ENCODE data around the gene MAPK4.

The MAPK4 gene

GRCh38 chr18:50639711-50640110 lies 79.8 kb downstream of the MAPK4 start:
- DNase-seq (ENCODE audit: low read depth in 1 of 2, low spot score in 1 of 2): no peak
- Histone ChIP-seq H3K27ac (replicated peaks) (no peak overlapping the region), H3K27me3 (ENCODE audit: insufficient read depth, poor library complexity, severe bottlenecking) (no peaks in the 10 kb centered on the region), H3K4me3 (replicated peaks; ENCODE audit: insufficient read depth, low read length) (no peak overlapping the region)
- TF ChIP-seq GABPA (IDR thresholded peaks at IDR 0.05; ENCODE audit: low read depth) (no peak), REST (IDR thresholded peaks at IDR 0.05; ENCODE audit: insufficient replicate concordance, low read depth) (no peak), SPI1 (IDR thresholded peaks at IDR 0.05; ENCODE audit: borderline replicate concordance, low read depth) (no peak), POLR2AphosphoS5 (IDR thresholded peaks at IDR 0.05; ENCODE audit: low read depth) (no peak), CTCF (IDR thresholded peaks at IDR 0.05; ENCODE audit: insufficient read depth, low read length) (no peak)

- TF ChIP-seq SPI1 (IDR thresholded peaks at IDR 0.05; ENCODE audit: borderline replicate concordance, low read depth) (no peak), POLR2AphosphoS5 (IDR thresholded peaks at IDR 0.05; ENCODE audit: low read depth) (no peak), GABPA (IDR thresholded peaks at IDR 0.05; ENCODE audit: low read depth) (no peak), REST (IDR thresholded peaks at IDR 0.05; ENCODE audit: insufficient replicate concordance, low read depth) (no peak), CTCF (IDR thresholded peaks at IDR 0.05; ENCODE audit: insufficient read depth, low read length) (no peak)
- H3K27ac ChIP-seq (replicated peaks): no peak overlapping the region
- DNase-seq (ENCODE audit: low read depth in 1 of 2, low spot score in 1 of 2): no peak
- H3K4me3 ChIP-seq (replicated peaks; ENCODE audit: insufficient read depth, low read length): no peak overlapping the region
- H3K27me3 ChIP-seq (ENCODE audit: insufficient read depth, poor library complexity, severe bottlenecking): peaks cover 3% of the 10 kb centered on the region
Observed at GRCh38 chr18:50642439-50642838, 82.6 kb downstream of the MAPK4 start.

- H3K27me3 ChIP-seq (ENCODE audit: insufficient read depth, poor library complexity, severe bottlenecking): peaks cover 3% of the 10 kb centered on the region
- no peak for TF ChIP-seq GABPA (IDR thresholded peaks at IDR 0.05; ENCODE audit: low read depth)
- no peak for TF ChIP-seq CTCF (IDR thresholded peaks at IDR 0.05; ENCODE audit: insufficient read depth, low read length)
- TF ChIP-seq SPI1 (IDR thresholded peaks at IDR 0.05; ENCODE audit: borderline replicate concordance, low read depth): no peak
- no peak for TF ChIP-seq REST (IDR thresholded peaks at IDR 0.05; ENCODE audit: insufficient replicate concordance, low read depth)
- TF ChIP-seq POLR2AphosphoS5 (IDR thresholded peaks at IDR 0.05; ENCODE audit: low read depth): no peak
Observed at GRCh38 chr18:50644146-50644545, 84.3 kb downstream of the MAPK4 start.

More at GRCh38 chr18:50644146-50644545, 84.3 kb downstream of the MAPK4 start:
- DNase-seq (ENCODE audit: low read depth in 1 of 2, low spot score in 1 of 2): no peak
- H3K4me3 ChIP-seq (replicated peaks; ENCODE audit: insufficient read depth, low read length): no peak overlapping the region
- H3K27ac ChIP-seq (replicated peaks): no peak overlapping the region
